Duodenal mucosa (tissue), 2 donors: Measurements from ENCODE around the gene AJM1.
"Not testable (repeated sequence)": the region's sequence is repeated elsewhere in the genome, so short reads cannot be mapped to it uniquely, and the experiment has no call there.

Source experiments
- H3K27ac ChIP-seq: one replicate; pipeline ENCODE4 v1.7.0; 2013; ENCODE audit warnings: low read depth, low read length
- H3K27me3 ChIP-seq, 2 donors: one replicate each; pipeline ENCODE4 v1.7.0; 2013; ENCODE audit warnings: low read length in 2 of 2, control low read depth in 1 of 2; ENCODE audit not compliant: insufficient read depth in 2 of 2, control insufficient read depth in 1 of 2
- H3K36me3 ChIP-seq, 2 donors: one replicate each; pipeline ENCODE4 v1.7.0; 2013; ENCODE audit warnings: low read length in 2 of 2, control low read depth in 1 of 2; ENCODE audit not compliant: insufficient read depth in 2 of 2, control insufficient read depth in 1 of 2
- H3K4me1 ChIP-seq, 2 donors: one replicate each; pipeline ENCODE4 v1.7.0; 2013; ENCODE audit warnings: low read length in 2 of 2, control low read depth in 1 of 2; ENCODE audit not compliant: insufficient read depth in 2 of 2, control insufficient read depth in 1 of 2
- H3K4me3 ChIP-seq, 2 donors: one replicate each; pipeline ENCODE4 v1.7.0; 2013; ENCODE audit warnings: low read length in 2 of 2, low read depth in 1 of 2
- H3K9ac ChIP-seq, 2 donors: one replicate each; pipeline ENCODE4 v1.7.0; 2013; ENCODE audit warnings: low read length in 2 of 2, low read depth in 1 of 2
- H3K9me3 ChIP-seq, 2 donors: one replicate each; pipeline ENCODE4 v1.7.0; 2013; ENCODE audit warnings: low read length in 2 of 2, control low read depth in 1 of 2; ENCODE audit not compliant: control insufficient read depth in 1 of 2

Gene AJM1

GRCh38 chr9:136862849-136863622 is 20.8 kb downstream of the AJM1 start:
- Histone ChIP-seq H3K9ac (no peak overlapping the region), H3K4me1 (peaks cover 38 to 61% of the 10 kb centered on the region in 2 donors), H3K27ac (no peak overlapping the region), H3K27me3 (no peaks in the 10 kb centered on the region), H3K4me3 (no peak overlapping the region), H3K36me3 (peaks cover 22 to 36% of the 10 kb centered on the region in 2 donors), H3K9me3 (no peaks in the 10 kb centered on the region)

GRCh38 chr9:136863623-136864273 is 21.5 kb downstream of the AJM1 start:
- no peaks in the 10 kb centered on the region for H3K9me3 ChIP-seq
- H3K36me3 ChIP-seq, result peaks cover 22 to 36% of the 10 kb centered on the region in 2 donors
- no peak overlapping the region for H3K4me3 ChIP-seq
- peaks cover 31 to 54% of the 10 kb centered on the region in 2 donors for H3K4me1 ChIP-seq
- H3K9ac ChIP-seq, result no peak overlapping the region
- no peak overlapping the region for H3K27ac ChIP-seq
- H3K27me3 ChIP-seq, result no peaks in the 10 kb centered on the region

- H3K27ac ChIP-seq, result peak overlapping the region; percentile 74
- H3K9me3 ChIP-seq, result no peaks in the 10 kb centered on the region
- peak overlapping the region; percentile 70 to 81 for H3K9ac ChIP-seq
- H3K4me3 ChIP-seq, result peak overlapping the region; percentile 75 to 84
- peaks cover 22 to 36% of the 10 kb centered on the region in 2 donors for H3K36me3 ChIP-seq
- peaks cover 20 to 40% of the 10 kb centered on the region in 2 donors for H3K4me1 ChIP-seq
- no peaks in the 10 kb centered on the region for H3K27me3 ChIP-seq
Measured at GRCh38 chr9:136865041-136865767, 22.9 kb downstream of the AJM1 start.

- Histone ChIP-seq H3K9ac (peak overlapping the region; percentile 70 to 81), H3K27ac (peak overlapping the region; percentile 84)
Measured at GRCh38 chr9:136865768-136866103, 23.5 kb downstream of the AJM1 start.

GRCh38 chr9:136866898-136867421 is 24.7 kb downstream of the AJM1 start:
- H3K27me3 ChIP-seq, H3K9me3 ChIP-seq, H3K27ac ChIP-seq: not testable (repeated sequence)
- Histone ChIP-seq H3K36me3 (peaks cover 19 to 21% of the 10 kb centered on the region in 2 donors), H3K9ac (peak overlapping the region in 1 of 2 donors; percentile 12), H3K4me3 (peak overlapping the region in 1 of 2 donors; percentile 57), H3K4me1 (peaks cover 10 to 27% of the 10 kb centered on the region in 2 donors)

More at GRCh38 chr9:136865768-136866103, 23.5 kb downstream of the AJM1 start:
- H3K4me1 ChIP-seq, result peaks cover 16 to 36% of the 10 kb centered on the region in 2 donors
- no peaks in the 10 kb centered on the region for H3K27me3 ChIP-seq
- H3K9me3 ChIP-seq, result no peaks in the 10 kb centered on the region
- H3K36me3 ChIP-seq, result peaks cover 22 to 33% of the 10 kb centered on the region in 2 donors
- peak overlapping the region; percentile 75 to 84 for H3K4me3 ChIP-seq

GRCh38 chr9:136867480-136867879 is 25.2 kb downstream of the AJM1 start:
- H3K9ac ChIP-seq, result no peak overlapping the region
- no peak overlapping the region for H3K4me3 ChIP-seq
- no peak overlapping the region for H3K27ac ChIP-seq
- H3K27me3 ChIP-seq, result no peaks in the 10 kb centered on the region
- peaks cover 0 to under 1% of the 10 kb centered on the region in 2 donors for H3K9me3 ChIP-seq
- H3K4me1 ChIP-seq, result peaks cover 10 to 27% of the 10 kb centered on the region in 2 donors
- peaks cover 14 to 16% of the 10 kb centered on the region in 2 donors for H3K36me3 ChIP-seq

GRCh38 chr9:136867917-136868316 is 25.6 kb downstream of the AJM1 start:
- Histone ChIP-seq H3K4me3 (no peak overlapping the region), H3K9me3 (peaks cover 0 to 5% of the 10 kb centered on the region in 2 donors), H3K9ac (no peak overlapping the region), H3K4me1 (peaks cover 10 to 27% of the 10 kb centered on the region in 2 donors), H3K36me3 (peaks cover 9 to 12% of the 10 kb centered on the region in 2 donors), H3K27me3 (no peaks in the 10 kb centered on the region), H3K27ac (no peak overlapping the region)

- no peak overlapping the region for H3K4me3 ChIP-seq
- peaks cover 10 to 22% of the 10 kb centered on the region in 2 donors for H3K4me1 ChIP-seq
- H3K27ac ChIP-seq, result no peak overlapping the region
- peaks cover 0 to 5% of the 10 kb centered on the region in 2 donors for H3K9me3 ChIP-seq
- H3K9ac ChIP-seq, result no peak overlapping the region
- no peaks in the 10 kb centered on the region for H3K27me3 ChIP-seq
- H3K36me3 ChIP-seq, result peaks cover 2 to 4% of the 10 kb centered on the region in 2 donors
Measured at GRCh38 chr9:136868644-136869043, 26.4 kb downstream of the AJM1 start.

GRCh38 chr9:136869611-136870010 is 27.3 kb downstream of the AJM1 start:
- H3K27me3 ChIP-seq, H3K4me3 ChIP-seq, H3K9me3 ChIP-seq, H3K9ac ChIP-seq, H3K36me3 ChIP-seq, H3K27ac ChIP-seq: not testable (repeated sequence)
- H3K4me1 ChIP-seq, result peaks cover 9 to 14% of the 10 kb centered on the region in 2 donors
